Measurements from ENCODE around the gene SPRR2B. TPM values are rescaled to one million over a fixed set of nuclear protein-coding genes. Genes with fewer than 3 reads are reported as not detected.
A peak's percentile ranks its signal among the peaks of the same experiment; 100 is the strongest.

Gene SPRR2B
- polyA plus RNA-seq, 1 donor (not counting 4 experiments of a cell fraction or from before 2014, with no cell fraction given): 0.45 TPM

GRCh38 chr1:153049211-153049610 lies 22.2 kb downstream of the SPRR2B start:
- TF ChIP-seq EZH2 (IDR thresholded peaks at IDR 0.05; ENCODE audit: low read length) (no peak), CTCF (optimal IDR thresholded peaks at IDR 0.05 in 1 of 3, IDR thresholded peaks at IDR 0.05 in 1 of 3, conservative IDR thresholded peaks at IDR 0.05 in 1 of 3; ENCODE audit: extremely low read depth in 1 of 3, insufficient read depth in 2 of 3, low read length in 3 of 3) (no peak)
- dilution Hi-C loops (cut with MboI; ENCODE audit: extremely low pct_ligation_motif_present, low sequenced_read_pairs): no loop called here
- H3K9me3 ChIP-seq (ENCODE audit: control insufficient read depth, low read depth, low read length): no peaks in the 10 kb centered on the region
- H3K27ac ChIP-seq (ENCODE audit: control insufficient read depth, insufficient read depth, low read length): no peak overlapping the region
- H3K4me1 ChIP-seq (ENCODE audit: control insufficient read depth, extremely low read depth, insufficient read depth, low read length): peaks cover 16% of the 10 kb centered on the region
- no peaks in the 10 kb centered on the region for H3K27me3 ChIP-seq (ENCODE audit: control insufficient read depth, extremely low read depth, insufficient read depth, low read length)
- no peaks in the 10 kb centered on the region for H3K79me2 ChIP-seq (ENCODE audit: control insufficient read depth, insufficient read depth, low read length)
- H3K9me1 ChIP-seq (ENCODE audit: control insufficient read depth, extremely low read depth, insufficient read depth, low read length): no peaks in the 10 kb centered on the region
- no peak overlapping the region for H3K4me2 ChIP-seq (ENCODE audit: control insufficient read depth, extremely low read depth, insufficient read depth, low read depth, low read length)
- H2AFZ ChIP-seq (ENCODE audit: control insufficient read depth, low read length): no peak overlapping the region
- DNase-seq (ENCODE audit: low read depth, low spot score) (no peak), FAIRE-seq (no peak)
- H4K20me1 ChIP-seq (ENCODE audit: control insufficient read depth, extremely low read depth, insufficient read depth, low read length): no peaks in the 10 kb centered on the region
- no peak overlapping the region for H3K9ac ChIP-seq (ENCODE audit: control insufficient read depth, extremely low read depth, insufficient read depth, low read length)
- H3K4me3 ChIP-seq (ENCODE audit: control insufficient read depth in 2 of 3, extremely low read depth in 1 of 3, insufficient read depth in 2 of 3, low read depth in 1 of 3, low read length in 3 of 3): no peak overlapping the region
- no peaks in the 10 kb centered on the region for H3K36me3 ChIP-seq (ENCODE audit: control insufficient read depth in 2 of 2, extremely low read depth in 1 of 2, insufficient read depth in 2 of 2, low read length in 2 of 2)

DNA sequence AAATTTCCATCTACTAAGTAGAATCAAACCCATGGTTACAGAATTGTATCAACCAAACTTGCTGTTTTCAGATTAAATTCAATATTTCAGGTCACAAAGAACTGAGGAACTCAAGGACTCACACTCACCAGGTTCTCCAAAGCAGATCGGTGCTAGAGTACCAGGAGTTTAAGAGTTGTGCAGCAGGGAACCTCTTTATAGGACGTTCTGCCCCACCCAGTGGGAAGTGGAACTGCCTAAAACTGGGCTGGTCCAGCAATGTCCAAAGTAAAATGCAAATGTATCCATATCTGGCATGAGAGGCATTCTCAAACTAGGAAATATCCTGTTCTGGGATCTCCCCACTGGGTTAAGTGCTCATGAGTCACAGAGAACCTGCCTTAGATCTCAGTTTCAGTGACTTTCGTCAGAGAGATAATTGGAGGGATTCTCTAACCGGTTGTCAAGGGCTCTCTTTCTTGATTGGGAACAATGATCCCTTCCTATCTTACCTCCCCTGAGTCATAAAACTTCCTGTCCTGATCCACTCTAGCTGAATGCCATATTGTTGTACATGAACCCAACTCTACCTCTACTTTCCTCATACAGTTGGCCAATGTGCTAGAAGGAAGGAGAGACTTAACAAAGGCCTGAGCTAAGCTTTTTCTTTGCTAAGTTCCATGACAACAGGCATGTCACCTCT lies 30.3 kb downstream of the SPRR2B start, which contains the start of gene SPRR2D:
SPRR2D (minus strand) TSS at position 171 of the 682 bp plus-strand sequence. CDS start 774 bp downstream, outside the sequence.
- Histone ChIP-seq H3K4me2 (ENCODE audit: control insufficient read depth, extremely low read depth, insufficient read depth, low read depth, low read length) (no peak within 1 kb of the TSS), H3K79me2 (ENCODE audit: control insufficient read depth, insufficient read depth, low read length) (no peaks in the 10 kb centered on the region), H3K4me1 (ENCODE audit: control insufficient read depth, extremely low read depth, insufficient read depth, low read length) (peaks cover 20% of the 10 kb centered on the region), H4K20me1 (ENCODE audit: control insufficient read depth, extremely low read depth, insufficient read depth, low read length) (no peaks in the 10 kb centered on the region), H3K27me3 (ENCODE audit: control insufficient read depth, extremely low read depth, insufficient read depth, low read length) (no peaks in the 10 kb centered on the region), H3K27ac (ENCODE audit: control insufficient read depth, insufficient read depth, low read length) (peak within 1 kb of the TSS; percentile 60), H3K4me3 (ENCODE audit: control insufficient read depth in 2 of 3, extremely low read depth in 1 of 3, insufficient read depth in 2 of 3, low read depth in 1 of 3, low read length in 3 of 3) (no peak within 1 kb of the TSS), H2AFZ (ENCODE audit: control insufficient read depth, low read length) (no peak within 1 kb of the TSS), H3K36me3 (ENCODE audit: control insufficient read depth in 2 of 2, extremely low read depth in 1 of 2, insufficient read depth in 2 of 2, low read length in 2 of 2) (no peaks in the 10 kb centered on the region), H3K9me1 (ENCODE audit: control insufficient read depth, extremely low read depth, insufficient read depth, low read length) (no peaks in the 10 kb centered on the region), H3K9me3 (ENCODE audit: control insufficient read depth, low read depth, low read length) (no peaks in the 10 kb centered on the region), H3K9ac (ENCODE audit: control insufficient read depth, extremely low read depth, insufficient read depth, low read length) (no peak within 1 kb of the TSS)
- TF ChIP-seq EZH2 (IDR thresholded peaks at IDR 0.05; ENCODE audit: low read length): no peak
- TF ChIP-seq CTCF (optimal IDR thresholded peaks at IDR 0.05 in 1 of 3, IDR thresholded peaks at IDR 0.05 in 1 of 3, conservative IDR thresholded peaks at IDR 0.05 in 1 of 3; ENCODE audit: extremely low read depth in 1 of 3, insufficient read depth in 2 of 3, low read length in 3 of 3): no peak
- peak; percentile 76 for FAIRE-seq
- DNase-seq (ENCODE audit: low read depth, low spot score): no peak
- dilution Hi-C loops (cut with MboI; ENCODE audit: extremely low pct_ligation_motif_present, low sequenced_read_pairs): no loop called here
